ENCODE results near the gene PAQR9. TPM values are rescaled to one million over a fixed set of nuclear protein-coding genes. Genes with fewer than 3 reads are reported as not detected.

The PAQR9 gene
- total and polyA plus RNA-seq, 2 donors (not counting 3 experiments of a cell fraction or from before 2014, with no cell fraction given), result not detected

DNA sequence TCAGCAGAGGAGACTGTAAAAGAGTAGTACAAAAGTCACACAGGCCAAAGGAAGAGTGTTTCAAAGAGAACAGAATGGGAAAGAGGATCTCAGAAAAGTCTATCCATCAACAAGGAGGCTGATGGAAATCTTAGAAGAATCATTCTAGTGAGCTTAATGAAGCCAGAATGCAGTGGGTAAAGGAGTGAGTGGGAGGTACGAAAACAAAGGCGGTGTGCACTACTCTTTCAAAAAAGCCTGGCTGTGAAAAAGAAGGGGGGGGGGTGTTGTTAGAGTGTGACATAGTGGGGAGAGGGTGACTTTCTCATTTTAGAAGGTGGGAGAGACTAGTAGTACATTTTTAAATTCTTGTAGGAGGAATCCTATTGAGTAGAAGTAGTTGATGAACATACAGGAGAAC, 11.7 kb downstream of the PAQR9 start:
- H3K27ac ChIP-seq (ENCODE audit: insufficient read depth, low read depth, low read length), result no peak overlapping the region
- POLR2A ChIA-PET, result no interaction called here
- H3K4me3 ChIP-seq (replicated peaks in 1 of 3; ENCODE audit: insufficient read depth in 1 of 3, low read depth in 1 of 3, low read length in 3 of 3), result no peak overlapping the region
- dilution Hi-C loops (cut with MboI; ENCODE audit: extremely low pct_ligation_motif_present, low sequenced_read_pairs), result no loop called here
- H3K4me2 ChIP-seq (ENCODE audit: insufficient read depth, low read length), result no peak overlapping the region
- no peak for TF ChIP-seq POLR2AphosphoS5 (IDR thresholded peaks at IDR 0.05; ENCODE audit: insufficient read depth, low read depth, low read length)
- no peak for TF ChIP-seq JUN (IDR thresholded peaks at IDR 0.05; ENCODE audit: borderline replicate concordance, insufficient read depth, insufficient read length, low read depth)
- TF ChIP-seq, protein P1, sequence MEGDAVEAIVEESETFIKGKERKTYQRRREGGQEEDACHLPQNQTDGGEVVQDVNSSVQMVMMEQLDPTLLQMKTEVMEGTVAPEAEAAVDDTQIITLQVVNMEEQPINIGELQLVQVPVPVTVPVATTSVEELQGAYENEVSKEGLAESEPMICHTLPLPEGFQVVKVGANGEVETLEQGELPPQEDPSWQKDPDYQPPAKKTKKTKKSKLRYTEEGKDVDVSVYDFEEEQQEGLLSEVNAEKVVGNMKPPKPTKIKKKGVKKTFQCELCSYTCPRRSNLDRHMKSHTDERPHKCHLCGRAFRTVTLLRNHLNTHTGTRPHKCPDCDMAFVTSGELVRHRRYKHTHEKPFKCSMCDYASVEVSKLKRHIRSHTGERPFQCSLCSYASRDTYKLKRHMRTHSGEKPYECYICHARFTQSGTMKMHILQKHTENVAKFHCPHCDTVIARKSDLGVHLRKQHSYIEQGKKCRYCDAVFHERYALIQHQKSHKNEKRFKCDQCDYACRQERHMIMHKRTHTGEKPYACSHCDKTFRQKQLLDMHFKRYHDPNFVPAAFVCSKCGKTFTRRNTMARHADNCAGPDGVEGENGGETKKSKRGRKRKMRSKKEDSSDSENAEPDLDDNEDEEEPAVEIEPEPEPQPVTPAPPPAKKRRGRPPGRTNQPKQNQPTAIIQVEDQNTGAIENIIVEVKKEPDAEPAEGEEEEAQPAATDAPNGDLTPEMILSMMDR (IDR thresholded peaks at IDR 0.05; ENCODE audit: extremely low read depth in 1 of 2, insufficient read depth in 1 of 2, low read depth in 1 of 2, low read length in 2 of 2), result no peak
- TF ChIP-seq FOS (IDR thresholded peaks at IDR 0.05; ENCODE audit: borderline replicate concordance, insufficient read depth, low read length), result no peak
- no peak for TF ChIP-seq MYC (IDR thresholded peaks at IDR 0.05; ENCODE audit: low read depth, low read length)
- no peak for TF ChIP-seq POLR2A (IDR thresholded peaks at IDR 0.05; ENCODE audit: low read depth, low read length)
- TF ChIP-seq, protein P2, sequence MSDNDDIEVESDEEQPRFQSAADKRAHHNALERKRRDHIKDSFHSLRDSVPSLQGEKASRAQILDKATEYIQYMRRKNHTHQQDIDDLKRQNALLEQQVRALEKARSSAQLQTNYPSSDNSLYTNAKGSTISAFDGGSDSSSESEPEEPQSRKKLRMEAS (IDR thresholded peaks at IDR 0.05; ENCODE audit: insufficient read depth, insufficient read length), result no peak
- no peak for TF ChIP-seq EZH2 (IDR thresholded peaks at IDR 0.05; ENCODE audit: borderline replicate concordance, low read depth, low read length, severe bottlenecking)
- TF ChIP-seq GATA2 (IDR thresholded peaks at IDR 0.05; ENCODE audit: insufficient read depth, insufficient read length, low read depth, low read length), result no peak
- no TSS peak for BruUV-seq (replicated peaks)
- DNase-seq (ENCODE audit: low read depth, low spot score) (no peak), FAIRE-seq (no peak)
- H3K27me3 ChIP-seq (ENCODE audit: control insufficient read depth in 2 of 2, insufficient read depth in 2 of 2, low read length in 2 of 2), result peaks cover 38 to 82% of the 10 kb centered on the region in 2 experiments
- H3K4me1 ChIP-seq (ENCODE audit: control insufficient read depth, extremely low read depth, insufficient read depth, low read length), result no peaks in the 10 kb centered on the region
- H2AFZ ChIP-seq (ENCODE audit: low read depth, low read length), result no peak overlapping the region
- no peaks in the 10 kb centered on the region for H3K9me3 ChIP-seq (replicated peaks; ENCODE audit: control insufficient read depth, insufficient read depth, low read length)
- CTCF ChIA-PET, result interaction anchor here (2.1 kb wide), 1 partner anchor 123 kb away, joined by 6 read pairs; no protein-coding TSS in a partner anchor
- no peaks in the 10 kb centered on the region for H4K20me1 ChIP-seq (replicated peaks; ENCODE audit: control insufficient read depth, extremely low read depth, insufficient read depth, low read length)
- H3K9ac ChIP-seq (replicated peaks; ENCODE audit: extremely low read depth, insufficient read depth, low read length), result no peak overlapping the region
- H3K9me1 ChIP-seq (replicated peaks; ENCODE audit: control insufficient read depth, extremely low read depth, insufficient read depth, low read length), result no peaks in the 10 kb centered on the region
- intact Hi-C loops (cut with micrococcal nuclease), result no loop called here
- no peaks in the 10 kb centered on the region for H3K36me3 ChIP-seq (ENCODE audit: control insufficient read depth in 2 of 2, extremely low read depth in 1 of 2, insufficient read depth in 2 of 2, low read length in 2 of 2)
- no peaks in the 10 kb centered on the region for H3K79me2 ChIP-seq (ENCODE audit: control insufficient read depth, insufficient read depth, low read length)

All from endothelial cell of umbilical vein (primary cell).